ENCODE data around the gene PHACTR1.

DNA sequence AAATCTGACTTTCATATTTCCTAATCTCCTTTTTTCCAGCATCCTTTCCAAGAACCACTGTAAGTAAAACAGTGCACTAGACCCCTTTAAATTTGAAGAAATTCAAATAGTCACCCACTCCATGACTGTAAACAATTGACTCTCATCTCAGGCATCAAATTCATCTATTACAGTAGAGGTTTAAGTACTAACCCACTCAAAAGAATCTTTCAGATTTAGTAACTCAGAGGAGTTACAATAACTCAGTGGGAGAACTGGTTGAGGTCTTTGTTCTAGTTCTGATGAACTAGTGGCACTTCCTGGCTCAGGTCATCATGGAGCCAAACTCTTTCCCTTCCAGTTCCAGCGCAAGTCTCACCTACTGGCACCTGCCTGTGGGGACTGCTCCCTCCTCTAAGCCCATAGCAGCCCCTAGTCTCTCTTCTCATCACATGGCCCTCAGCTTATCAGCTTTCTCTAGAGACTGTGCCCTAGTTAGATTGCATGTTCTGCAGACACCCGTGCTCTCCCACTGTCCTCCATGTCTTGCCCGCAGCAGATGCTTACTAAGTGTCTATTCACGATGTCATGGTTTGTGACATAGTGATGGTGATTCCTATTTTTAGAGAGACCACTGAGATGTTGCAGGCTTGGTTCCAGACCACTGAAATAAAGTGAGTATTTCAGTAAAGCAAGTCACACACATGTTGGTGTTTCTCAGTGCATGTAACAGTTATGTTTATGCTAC, 415.5 kb downstream of the PHACTR1 start:
- TF ChIP-seq, protein P1, sequence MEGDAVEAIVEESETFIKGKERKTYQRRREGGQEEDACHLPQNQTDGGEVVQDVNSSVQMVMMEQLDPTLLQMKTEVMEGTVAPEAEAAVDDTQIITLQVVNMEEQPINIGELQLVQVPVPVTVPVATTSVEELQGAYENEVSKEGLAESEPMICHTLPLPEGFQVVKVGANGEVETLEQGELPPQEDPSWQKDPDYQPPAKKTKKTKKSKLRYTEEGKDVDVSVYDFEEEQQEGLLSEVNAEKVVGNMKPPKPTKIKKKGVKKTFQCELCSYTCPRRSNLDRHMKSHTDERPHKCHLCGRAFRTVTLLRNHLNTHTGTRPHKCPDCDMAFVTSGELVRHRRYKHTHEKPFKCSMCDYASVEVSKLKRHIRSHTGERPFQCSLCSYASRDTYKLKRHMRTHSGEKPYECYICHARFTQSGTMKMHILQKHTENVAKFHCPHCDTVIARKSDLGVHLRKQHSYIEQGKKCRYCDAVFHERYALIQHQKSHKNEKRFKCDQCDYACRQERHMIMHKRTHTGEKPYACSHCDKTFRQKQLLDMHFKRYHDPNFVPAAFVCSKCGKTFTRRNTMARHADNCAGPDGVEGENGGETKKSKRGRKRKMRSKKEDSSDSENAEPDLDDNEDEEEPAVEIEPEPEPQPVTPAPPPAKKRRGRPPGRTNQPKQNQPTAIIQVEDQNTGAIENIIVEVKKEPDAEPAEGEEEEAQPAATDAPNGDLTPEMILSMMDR (IDR thresholded peaks at IDR 0.05), result no peak
- TF ChIP-seq POLR2A (IDR thresholded peaks at IDR 0.05), result no peak

Data from testis (tissue), 2 donors.